Ecto neural progenitor cell (in vitro differentiated cells): ENCODE data around the gene PRRT2.
A peak's percentile ranks its signal among the peaks of the same experiment; 100 is the strongest.

ENCODE experiments used
- DNase-seq: peaks from one replicate; pipeline ENCODE4 v3.0.0-alpha.2; 2018; ENCODE audit warnings: low spot score

PRRT2 gene

DNA sequence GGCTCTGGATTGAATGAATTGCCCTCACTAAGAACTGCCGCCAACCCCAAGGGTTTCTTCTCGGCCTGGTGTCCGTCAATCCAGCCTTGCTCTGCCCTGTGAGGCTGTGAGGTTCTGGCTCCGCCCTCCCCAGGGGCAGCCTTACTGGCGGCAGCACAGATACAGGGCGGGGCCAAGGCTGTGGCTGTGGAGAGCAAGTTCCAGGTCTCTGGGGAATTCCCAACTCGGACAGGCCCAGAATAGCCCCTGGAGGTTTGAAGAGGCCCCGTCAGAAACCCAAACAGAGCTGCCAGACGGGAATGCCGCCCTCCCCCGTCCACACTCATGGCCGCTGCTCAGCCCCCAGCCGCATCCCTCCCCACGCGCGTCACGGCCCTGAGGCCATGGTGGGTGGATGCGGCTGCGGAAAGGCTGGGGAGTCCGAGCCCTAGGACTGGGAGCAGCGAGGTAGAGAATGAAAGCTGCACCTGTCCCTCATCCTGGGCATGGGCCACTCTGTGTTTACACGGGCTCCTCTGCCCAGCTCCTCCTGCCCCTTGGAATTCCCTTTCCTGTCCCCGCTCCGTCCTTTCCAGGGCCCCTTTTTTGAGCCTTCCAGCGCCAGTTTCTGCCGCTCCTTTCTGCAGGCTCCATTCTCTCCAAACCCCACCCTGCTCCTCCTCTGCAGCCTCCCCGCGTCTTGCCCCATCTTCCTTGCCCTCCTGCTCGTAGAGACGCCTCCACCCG, 660 bp upstream of the PRRT2 start:
- DNase-seq, result peak; percentile 96

DNA sequence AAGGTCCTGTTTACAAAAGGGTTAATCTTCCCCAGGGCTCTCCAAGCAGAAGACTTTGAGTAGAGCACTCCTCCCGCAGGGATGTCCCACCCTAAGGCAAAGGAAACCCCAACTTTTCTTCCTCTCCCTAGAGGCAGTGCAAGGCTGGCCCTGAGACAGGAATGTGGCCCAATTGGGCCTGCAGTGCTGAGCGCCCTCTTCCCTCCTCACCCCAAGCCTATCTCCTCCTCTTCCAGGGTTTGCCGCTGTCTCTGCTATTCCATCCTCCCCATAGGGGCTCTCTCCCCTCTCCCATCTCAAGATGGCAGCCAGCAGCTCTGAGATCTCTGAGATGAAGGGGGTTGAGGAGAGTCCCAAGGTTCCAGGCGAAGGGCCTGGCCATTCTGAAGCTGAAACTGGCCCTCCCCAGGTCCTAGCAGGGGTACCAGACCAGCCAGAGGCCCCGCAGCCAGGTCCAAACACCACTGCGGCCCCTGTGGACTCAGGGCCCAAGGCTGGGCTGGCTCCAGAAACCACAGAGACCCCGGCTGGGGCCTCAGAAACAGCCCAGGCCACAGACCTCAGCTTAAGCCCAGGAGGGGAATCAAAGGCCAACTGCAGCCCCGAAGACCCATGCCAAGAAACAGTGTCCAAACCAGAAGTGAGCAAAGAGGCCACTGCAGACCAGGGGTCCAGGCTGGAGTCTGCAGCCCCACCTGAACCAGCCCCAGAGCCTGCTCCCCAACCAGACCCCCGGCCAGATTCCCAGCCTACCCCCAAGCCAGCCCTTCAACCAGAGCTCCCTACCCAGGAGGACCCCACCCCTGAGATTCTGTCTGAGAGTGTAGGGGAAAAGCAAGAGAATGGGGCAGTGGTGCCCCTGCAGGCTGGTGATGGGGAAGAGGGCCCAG, 1.0 kb downstream of the PRRT2 start:
- DNase-seq, result no peak

DNA sequence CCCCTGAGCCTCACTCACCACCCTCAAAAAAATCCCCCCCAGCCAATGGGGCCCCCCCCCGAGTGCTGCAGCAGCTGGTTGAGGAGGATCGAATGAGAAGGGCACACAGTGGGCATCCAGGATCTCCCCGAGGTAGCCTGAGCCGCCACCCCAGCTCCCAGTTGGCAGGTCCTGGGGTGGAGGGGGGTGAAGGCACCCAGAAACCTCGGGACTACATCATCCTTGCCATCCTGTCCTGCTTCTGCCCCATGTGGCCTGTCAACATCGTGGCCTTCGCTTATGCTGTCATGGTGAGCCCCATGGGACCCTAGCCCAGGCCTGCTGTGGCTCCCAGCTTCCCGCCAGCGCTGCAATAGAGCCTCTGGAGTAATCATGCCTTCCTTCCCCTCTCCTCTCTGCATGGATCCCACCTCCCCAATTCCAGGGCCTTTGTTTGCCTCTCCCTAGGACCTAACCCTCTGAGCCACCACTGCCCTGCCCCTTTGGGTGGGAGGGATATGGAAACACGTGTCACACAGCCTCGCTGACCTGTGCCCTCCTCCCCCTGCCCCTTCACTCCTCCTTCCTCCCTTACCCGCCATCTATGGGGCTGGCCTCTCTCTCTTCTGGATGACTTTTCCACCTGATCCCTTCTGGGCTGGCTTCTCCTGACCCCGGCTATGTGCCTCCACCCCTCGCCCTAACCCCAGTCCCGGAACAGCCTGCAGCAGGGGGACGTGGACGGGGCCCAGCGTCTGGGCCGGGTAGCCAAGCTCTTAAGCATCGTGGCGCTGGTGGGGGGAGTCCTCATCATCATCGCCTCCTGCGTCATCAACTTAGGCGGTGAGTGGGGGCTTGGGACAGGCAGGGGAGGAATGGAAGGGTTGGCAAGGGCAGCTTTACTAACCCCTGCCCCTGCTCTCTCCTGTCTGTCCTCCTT, 1.9 kb downstream of the PRRT2 start:
- DNase-seq, result peak; percentile 60

DNA sequence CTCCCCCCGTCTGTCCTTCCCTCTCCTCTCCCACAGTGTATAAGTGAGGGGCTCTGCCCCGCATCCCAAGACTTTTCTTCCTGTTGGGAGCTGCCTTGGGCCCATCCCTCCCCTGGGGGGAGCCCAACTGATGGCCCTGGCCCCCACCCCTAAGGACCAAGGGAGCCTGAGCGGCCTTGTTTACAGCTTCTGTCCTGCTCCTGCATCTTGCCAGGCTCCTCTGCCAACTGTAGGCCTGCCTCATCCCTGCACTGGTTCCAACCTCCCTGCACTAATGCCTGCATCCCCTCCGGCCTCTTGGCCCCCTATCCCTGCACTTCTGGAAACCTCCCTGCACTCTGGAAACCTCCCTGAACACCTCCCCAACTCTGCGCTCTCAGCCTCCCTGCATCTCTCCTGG, 2.6 kb downstream of the PRRT2 start:
- DNase-seq, result no peak

DNA sequence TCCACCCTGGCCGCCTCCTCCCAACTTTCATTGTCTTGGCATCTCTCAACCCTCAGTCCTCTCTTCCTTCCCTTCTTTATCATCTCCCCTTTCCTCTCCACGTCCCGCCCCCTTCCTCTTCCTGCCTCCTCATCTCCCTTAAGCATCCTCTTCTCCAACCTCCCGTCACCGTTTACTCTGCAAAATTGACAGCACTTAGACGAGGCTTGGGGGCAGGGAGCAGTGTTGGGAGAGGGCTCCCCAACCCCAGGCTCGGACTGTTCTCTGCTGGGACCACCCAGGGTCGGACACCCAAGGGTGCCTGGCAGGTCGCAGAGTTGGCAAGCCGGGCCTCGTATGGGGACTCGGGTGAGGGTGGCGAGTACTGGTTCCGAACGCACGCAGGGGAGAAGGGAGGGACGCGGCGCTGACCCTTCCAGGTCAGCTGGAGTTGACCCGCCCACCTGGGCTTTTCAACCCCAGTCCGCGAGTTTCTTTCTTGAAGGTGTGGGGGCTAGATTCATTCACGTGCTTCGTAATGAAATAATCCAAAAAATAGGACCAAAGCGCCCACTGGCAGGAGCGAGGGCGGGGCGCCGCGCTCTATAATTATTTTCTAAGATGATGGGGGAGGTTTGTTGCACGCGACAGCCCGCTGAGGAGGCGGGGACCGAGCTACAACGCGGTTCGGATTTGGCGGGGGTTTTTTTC, 3.2 kb downstream of the PRRT2 start:
- peak; percentile 61 for DNase-seq

DNA sequence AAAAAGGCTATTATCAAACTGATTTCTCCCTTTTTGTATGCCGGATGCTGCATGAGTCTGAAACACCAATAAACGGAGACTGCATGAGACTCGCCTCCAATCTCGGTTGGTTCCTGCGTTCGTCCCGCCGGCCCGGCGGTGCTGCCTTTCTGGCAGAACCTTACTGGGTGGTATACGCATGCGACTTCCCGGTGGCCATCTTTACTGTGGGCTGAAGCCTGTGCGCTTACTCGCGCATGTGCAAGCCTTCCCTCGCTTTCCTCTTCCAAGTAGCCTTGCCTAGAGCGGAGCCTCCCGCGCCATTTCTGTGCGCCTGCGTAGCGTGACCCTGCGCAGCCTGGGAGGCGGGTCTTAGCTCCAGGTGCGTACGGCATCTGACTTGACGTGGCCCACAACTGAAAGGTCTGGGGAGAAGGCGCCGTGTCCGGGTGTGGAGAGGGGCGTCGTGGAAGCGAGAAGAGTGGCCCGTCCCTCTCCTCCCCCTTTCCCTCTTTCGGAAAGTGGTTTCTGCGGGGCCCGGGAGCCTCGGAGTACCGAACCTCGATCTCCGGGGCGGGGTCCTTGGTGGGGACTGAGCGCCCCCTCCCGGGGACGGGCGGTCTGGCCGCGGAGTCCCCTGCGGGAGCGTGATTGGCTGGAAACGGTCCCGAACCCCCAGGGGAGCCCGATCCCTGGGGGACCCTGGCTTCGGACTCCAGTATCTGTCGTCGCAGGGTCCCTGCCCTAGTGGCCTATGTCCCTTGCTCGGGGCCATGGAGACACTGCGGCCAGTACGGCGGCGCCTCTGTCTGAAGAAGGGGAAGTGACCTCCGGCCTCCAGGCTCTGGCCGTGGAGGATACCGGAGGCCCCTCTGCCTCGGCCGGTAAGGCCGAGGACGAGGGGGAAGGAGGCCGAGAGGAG, 4.0 kb downstream of the PRRT2 start, which contains the start of gene PAGR1:
PAGR1 (plus strand) TSS at position 360 of the 901 bp plus-strand sequence; CDS start at position 734, 374 bp downstream.
- peak; percentile 98 for DNase-seq

DNA sequence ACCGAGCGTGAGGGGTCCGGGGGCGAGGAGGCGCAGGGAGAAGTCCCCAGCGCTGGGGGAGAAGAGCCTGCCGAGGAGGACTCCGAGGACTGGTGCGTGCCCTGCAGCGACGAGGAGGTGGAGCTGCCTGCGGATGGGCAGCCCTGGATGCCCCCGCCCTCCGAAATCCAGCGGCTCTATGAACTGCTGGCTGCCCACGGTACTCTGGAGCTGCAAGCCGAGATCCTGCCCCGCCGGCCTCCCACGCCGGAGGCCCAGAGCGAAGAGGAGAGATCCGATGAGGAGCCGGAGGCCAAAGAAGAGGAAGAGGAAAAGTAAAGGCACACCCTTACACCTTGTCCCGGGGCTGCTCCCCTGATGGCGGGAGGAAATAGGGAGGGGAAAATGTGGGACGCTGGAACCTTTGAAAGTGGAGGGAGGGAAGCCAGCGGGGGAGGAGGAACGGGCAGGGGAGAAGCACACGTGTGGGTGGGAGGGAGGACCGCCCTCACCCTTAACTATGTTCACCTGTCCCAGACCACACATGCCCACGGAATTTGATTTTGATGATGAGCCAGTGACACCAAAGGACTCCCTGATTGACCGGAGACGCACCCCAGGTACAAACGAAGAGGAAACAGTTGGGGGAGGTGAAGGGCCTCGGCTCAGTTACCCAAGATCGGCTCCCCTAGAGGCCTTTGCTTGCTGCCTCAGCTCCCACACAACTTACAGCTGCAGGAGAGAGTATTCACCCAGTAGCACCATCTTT, 4.9 kb downstream of the PRRT2 start:
- DNase-seq, result no peak

DNA sequence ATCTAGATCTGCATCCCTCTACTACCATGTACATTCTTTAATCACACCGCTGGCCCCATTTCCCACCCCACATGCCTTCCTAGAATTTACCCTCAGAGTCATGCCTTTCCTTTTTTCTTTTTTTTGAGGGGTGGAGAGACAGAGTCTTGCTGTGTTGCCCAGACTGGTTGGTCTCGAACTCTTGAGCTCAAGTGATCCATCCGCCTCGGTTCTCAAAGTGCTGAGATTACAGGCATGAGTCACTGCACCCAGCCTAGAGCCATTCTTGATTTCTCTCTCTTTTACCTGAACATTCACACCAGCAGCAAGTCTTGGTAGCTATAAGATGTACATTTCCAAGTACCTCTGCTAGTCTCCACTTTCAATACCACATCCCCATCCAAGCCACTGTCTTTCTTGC, 6.1 kb downstream of the PRRT2 start:
- no peak for DNase-seq

DNA sequence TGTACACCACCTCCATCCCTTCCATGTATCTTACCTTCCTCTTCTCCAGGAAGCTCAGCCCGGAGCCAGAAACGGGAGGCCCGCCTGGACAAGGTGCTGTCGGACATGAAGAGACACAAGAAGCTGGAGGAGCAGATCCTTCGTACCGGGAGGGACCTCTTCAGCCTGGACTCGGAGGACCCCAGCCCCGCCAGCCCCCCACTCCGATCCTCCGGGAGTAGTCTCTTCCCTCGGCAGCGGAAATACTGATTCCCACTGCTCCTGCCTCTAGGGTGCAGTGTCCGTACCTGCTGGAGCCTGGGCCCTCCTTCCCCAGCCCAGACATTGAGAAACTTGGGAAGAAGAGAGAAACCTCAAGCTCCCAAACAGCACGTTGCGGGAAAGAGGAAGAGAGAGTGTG, 7.5 kb downstream of the PRRT2 start:
- DNase-seq, result no peak

DNA sequence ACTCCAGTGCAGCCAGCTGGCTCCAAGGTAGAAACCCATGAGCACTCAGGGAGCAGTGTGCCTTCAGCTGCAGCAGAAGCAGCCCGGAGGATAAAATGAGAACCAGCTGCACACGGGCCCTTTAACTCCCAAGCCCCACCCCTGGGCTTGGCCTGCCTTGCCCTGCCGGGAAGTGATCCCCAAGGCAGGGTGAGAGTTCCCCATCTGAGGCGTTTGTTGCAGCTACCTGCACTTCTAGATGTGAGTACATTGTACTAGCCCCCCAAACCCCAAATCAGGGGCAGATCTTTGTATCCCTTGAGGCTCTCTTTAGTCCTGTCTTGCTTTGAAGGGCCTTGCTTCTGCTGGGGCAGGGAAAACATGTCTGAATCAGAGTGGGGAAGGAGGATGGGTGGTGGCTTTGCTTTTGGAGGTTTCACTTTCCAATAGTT, 8.3 kb downstream of the PRRT2 start, which contains the start of gene MVP:
MVP (plus strand) TSS at position 192 of the 431 bp plus-strand sequence. CDS start 10,088 bp downstream, outside the sequence.
- no peak for DNase-seq

DNA sequence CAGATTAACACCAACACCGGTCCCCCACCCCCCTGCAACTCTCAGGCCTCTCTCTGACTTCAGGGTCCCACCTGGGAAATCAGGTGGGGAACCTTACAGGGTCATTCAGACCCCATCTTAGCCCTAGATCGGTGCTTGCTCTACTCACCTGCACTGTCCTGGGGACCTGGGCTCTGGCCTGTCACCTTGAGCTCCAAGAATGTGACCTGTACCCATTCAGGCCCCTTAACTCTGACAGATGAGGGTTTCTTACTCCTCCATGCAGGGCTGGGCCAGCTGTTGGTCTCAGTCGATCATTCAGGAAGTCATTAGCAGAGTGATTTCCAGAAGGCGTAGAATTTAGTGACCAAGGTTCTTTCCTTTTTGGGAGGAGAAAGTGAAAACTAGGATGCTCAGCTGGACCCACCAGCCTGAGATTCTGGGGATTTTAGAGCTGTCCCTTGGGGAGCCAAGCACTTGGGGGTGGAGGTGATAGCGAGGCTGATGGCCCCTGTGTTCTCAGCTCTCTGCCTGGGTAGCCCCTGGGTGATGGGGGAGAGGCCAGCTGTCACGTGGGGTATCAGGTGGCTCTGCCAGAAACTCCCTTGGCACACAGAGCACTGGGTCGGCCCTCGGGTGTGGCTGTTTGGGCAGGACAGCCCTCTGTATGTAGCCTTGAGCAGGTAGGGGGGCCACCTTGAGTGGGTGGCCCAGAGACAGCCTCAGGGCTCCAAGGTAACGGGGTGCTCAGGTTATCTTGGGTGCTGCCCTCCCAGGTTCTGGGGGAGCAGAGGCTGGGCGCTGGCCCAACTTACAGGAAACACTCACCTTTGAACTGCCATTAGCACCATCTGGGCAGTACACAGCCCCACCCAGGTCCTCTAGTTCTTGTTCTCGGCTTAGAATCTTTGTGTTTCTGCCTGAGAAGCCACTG, 9.0 kb downstream of the PRRT2 start:
- no peak for DNase-seq

DNA sequence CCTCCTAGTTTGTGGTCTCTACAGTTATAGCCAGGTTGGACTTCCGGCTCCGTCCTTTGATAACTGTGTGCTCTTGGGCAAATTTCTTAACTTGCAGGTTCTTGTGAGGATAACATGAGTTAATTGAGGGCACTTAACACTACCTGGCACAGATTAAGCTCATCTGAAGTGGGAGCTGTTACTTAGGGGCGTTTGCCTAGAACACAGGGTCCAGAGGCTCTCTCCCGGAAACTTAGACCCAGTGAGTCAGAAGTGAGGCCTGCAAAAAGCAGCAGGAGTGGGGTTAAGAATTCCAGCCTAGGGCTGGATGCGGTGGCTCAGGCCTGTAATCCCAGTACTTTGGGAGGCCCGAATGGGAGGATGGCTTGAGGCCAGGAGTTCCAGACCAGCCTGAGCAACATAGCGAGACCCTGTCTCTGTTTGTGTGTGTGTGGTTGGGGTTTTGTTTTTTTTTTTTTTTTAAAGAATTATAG, 9.7 kb downstream of the PRRT2 start:
- DNase-seq, result no peak

DNA sequence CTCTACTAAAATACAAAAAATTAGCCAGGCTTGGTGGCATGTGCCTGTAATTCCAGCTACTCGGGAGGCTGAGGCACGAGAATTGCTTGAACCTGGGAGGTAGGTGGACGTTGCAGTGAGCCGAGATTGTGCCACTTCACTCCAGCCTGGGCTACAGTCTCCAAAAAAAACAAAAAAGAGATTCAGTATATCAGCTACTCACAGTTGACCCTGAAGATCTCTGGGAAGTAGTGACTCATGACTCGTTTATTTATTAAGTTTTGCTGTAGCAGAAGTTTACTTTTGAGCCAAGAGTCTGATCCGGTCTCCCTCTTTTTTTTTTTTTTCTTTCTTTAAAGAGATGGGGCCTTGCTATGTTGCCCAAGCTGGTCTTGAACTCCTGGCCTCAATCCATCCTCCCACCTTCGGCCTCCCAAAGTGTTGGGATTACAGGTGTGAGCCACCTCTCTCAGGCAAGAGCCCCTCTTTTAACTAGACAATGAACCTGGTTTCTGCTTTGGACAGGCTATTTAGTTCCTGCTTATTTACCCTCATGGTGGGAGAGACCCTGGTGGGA, 12.7 kb downstream of the PRRT2 start:
- no peak for DNase-seq

DNA sequence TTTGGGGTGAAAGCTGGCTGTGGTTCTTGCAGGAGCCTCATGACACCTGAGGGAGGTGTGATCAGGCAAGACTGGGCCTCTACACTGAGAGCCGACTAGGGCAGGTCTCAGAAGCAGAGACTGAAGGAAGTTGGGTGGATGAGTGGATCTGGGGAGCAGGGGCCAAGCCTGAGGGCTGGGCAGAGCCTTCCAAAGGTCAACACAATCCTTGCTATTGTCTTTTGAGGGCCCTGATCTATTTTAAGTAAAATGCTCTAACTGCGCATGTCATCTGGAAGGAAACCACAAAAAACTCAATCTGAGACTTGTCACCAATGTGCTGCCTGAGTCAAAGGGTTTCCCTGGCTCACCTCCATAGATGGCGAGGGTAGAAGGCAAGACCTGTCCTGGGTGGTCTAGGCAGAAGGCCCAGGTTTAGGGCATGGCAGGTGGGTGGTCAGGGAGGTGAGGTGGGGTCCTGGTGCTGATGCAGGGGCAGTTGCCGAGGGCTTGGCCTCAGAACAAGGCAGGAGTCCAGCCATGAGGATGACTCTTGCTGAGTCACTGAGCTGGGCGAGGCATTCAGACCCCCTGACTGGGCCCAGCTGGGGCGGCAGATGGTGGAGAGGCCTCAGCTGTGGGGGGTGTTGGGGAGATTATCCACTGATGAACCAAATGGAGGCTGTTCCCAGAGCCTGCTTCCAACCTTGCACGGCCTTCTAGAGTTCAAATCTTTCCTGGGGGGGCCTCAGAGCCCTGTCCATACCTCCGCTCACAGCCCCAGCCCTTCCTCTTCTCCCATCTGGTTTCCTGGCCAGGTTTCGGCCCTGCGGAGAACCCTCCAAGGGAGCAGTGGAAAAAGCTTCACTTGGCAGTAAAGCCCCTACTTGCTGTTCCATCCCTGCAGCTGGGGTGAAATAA, 13.4 kb downstream of the PRRT2 start:
- no peak for DNase-seq

DNA sequence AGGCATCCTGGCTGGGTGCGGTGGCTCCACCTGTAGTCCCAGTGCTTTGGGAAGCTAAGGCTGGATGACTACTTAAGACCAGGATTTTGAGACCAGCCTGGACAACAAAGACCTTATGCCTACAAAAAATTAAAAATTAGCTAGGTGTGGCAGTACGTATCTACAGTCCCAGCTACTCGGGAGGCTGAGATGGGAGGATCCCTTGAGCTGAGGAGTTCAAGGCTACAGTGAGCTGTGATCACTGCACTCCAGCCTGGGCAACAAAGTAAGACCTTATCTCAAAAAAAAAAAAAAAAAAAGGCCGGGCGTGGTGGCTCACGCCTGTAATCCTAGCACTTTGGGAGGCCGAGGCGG, 14.3 kb downstream of the PRRT2 start:
- DNase-seq, result no peak

DNA sequence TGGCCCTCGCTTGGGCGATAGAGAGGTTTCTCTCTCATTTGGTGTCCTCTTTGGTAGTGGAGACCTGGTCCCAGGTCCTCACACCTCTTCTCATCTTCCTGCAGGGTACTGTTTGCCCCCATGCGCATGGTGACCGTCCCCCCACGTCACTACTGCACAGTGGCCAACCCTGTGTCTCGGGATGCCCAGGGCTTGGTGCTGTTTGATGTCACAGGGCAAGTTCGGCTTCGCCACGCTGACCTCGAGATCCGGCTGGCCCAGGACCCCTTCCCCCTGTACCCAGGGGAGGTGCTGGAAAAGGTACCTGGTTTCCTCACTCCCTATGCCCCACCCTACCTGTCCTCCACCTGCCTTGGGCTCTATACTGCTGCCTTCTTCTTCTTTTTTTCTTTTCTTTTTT, 18.8 kb downstream of the PRRT2 start:
- DNase-seq, result no peak

DNA sequence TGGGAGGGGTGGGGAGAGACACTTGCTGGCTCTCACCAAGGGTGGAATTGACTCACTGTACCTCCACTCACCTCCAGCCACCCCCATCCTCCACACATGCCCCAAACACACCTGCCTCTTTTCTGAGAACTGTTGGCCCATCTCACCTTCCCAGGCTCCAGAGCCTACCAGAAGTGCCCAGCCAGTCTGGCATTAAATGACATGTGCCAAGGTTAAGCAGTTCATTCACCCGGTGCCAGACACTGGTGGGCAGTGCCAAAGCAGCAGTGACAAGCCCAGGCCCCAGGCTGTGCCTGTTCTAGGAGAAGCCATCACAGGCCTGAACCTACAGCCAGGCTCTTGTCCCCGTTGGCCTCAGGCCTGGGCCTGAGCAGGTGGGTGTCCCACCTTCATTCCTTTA, 19.5 kb downstream of the PRRT2 start:
- DNase-seq, result no peak
